ENCODE results near the gene ZNF213.
"Not testable (repeated sequence)": the region's sequence is repeated elsewhere in the genome, so short reads cannot be mapped to it uniquely, and the experiment has no call there.

ZNF213 gene

GRCh38 chr16:3131755-3132377 lies 3.0 kb upstream of the ZNF213 start:
- FAIRE-seq: no peak

GRCh38 chr16:3133844-3134243 lies 985 bp upstream of the ZNF213 start:
- FAIRE-seq: no peak

- no peak for FAIRE-seq
These were observed 392 bp downstream of the ZNF213 start for GRCh38 chr16:3135126-3135715.

GRCh38 chr16:3137267-3137666 lies 2.4 kb downstream of the ZNF213 start:
- no peak for FAIRE-seq

- FAIRE-seq: no peak
These were observed 3.5 kb downstream of the ZNF213 start for GRCh38 chr16:3138342-3138741.

GRCh38 chr16:3138823-3139426 lies 4.1 kb downstream of the ZNF213 start:
- FAIRE-seq: no peak

GRCh38 chr16:3139561-3139960 lies 4.7 kb downstream of the ZNF213 start:
- FAIRE-seq: not testable (repeated sequence)

GRCh38 chr16:3140603-3141427 lies 6.0 kb downstream of the ZNF213 start:
- no peak for FAIRE-seq

- no peak for FAIRE-seq
These were observed 7.0 kb downstream of the ZNF213 start for GRCh38 chr16:3141781-3142311.

GRCh38 chr16:3142327-3142726 lies 7.5 kb downstream of the ZNF213 start:
- no peak for FAIRE-seq

GRCh38 chr16:3142770-3143169 lies 7.9 kb downstream of the ZNF213 start:
- no peak for FAIRE-seq

GRCh38 chr16:3143189-3143588 lies 8.4 kb downstream of the ZNF213 start:
- no peak for FAIRE-seq

- no peak for FAIRE-seq
These were observed 8.9 kb downstream of the ZNF213 start for GRCh38 chr16:3143598-3144320.

GRCh38 chr16:3144321-3144983 lies 9.6 kb downstream of the ZNF213 start:
- FAIRE-seq: no peak

GRCh38 chr16:3145151-3145550 lies 10.3 kb downstream of the ZNF213 start:
- no peak for FAIRE-seq

GRCh38 chr16:3145660-3146059 lies 10.8 kb downstream of the ZNF213 start:
- FAIRE-seq: no peak

GRCh38 chr16:3147046-3147756 lies 12.4 kb downstream of the ZNF213 start:
- FAIRE-seq: no peak

GRCh38 chr16:3147757-3148104 lies 12.9 kb downstream of the ZNF213 start:
- FAIRE-seq: no peak

- FAIRE-seq: no peak
These were observed 13.7 kb downstream of the ZNF213 start for GRCh38 chr16:3148256-3149192.

- FAIRE-seq: no peak
These were observed 14.3 kb downstream of the ZNF213 start for GRCh38 chr16:3149193-3149530.

Data from colon (tissue), 2 donors.